ENCODE measurements around the gene CUX1.
"Not testable (repeated sequence)": the region's sequence is repeated elsewhere in the genome, so short reads cannot be mapped to it uniquely, and the experiment has no call there.

GRCh38 chr7:101888564-101888963 lies 71.1 kb downstream of the CUX1 start:
- TF ChIP-seq POLR2A, CTCF (IDR thresholded peaks at IDR 0.05): not testable (repeated sequence)

Measured in uterus (tissue), 2 donors.